Nucleus accumbens (tissue), 56 donors: Measurements from ENCODE around the gene CLIP1.
"Not testable (repeated sequence)": the region's sequence is repeated elsewhere in the genome, so short reads cannot be mapped to it uniquely, and the experiment has no call there.

Experiments used
- DNase-seq, 56 donors: peaks; one replicate each; lab custom pipeline; 2025; lab: John Stamatoyannopoulos, UW

The CLIP1 gene

GRCh38 chr12:122362755-122363154, 59.7 kb downstream of the CLIP1 start:
- no peak for DNase-seq

- not testable (repeated sequence) for DNase-seq
Observed at GRCh38 chr12:122358403-122358802, 64.1 kb downstream of the CLIP1 start.

GRCh38 chr12:122357536-122357935, 64.9 kb downstream of the CLIP1 start:
- not testable (repeated sequence) for DNase-seq

GRCh38 chr12:122356991-122357390, 65.5 kb downstream of the CLIP1 start:
- DNase-seq, result not testable (repeated sequence)

- DNase-seq, result peak in 26 of 56 donors; percentile 0 to 72 (median 18)
Observed at GRCh38 chr12:122356192-122356635, 66.3 kb downstream of the CLIP1 start.

- no peak for DNase-seq
Observed at GRCh38 chr12:122355706-122356105, 66.8 kb downstream of the CLIP1 start.

GRCh38 chr12:122354958-122355641, 67.4 kb downstream of the CLIP1 start:
- no peak for DNase-seq

GRCh38 chr12:122352394-122352793, 70.1 kb downstream of the CLIP1 start:
- peak in 1 of 56 donors; percentile 23 for DNase-seq

GRCh38 chr12:122350141-122350848, 72.2 kb downstream of the CLIP1 start:
- peak in 20 of 56 donors; percentile 1 to 49 (median 17) for DNase-seq

- no peak for DNase-seq
Observed at GRCh38 chr12:122349078-122349477, 73.4 kb downstream of the CLIP1 start.

- no peak for DNase-seq
Observed at GRCh38 chr12:122348505-122348904, 74.0 kb downstream of the CLIP1 start.

- no peak for DNase-seq
Observed at GRCh38 chr12:122346054-122346453, 76.4 kb downstream of the CLIP1 start.

- no peak for DNase-seq
Observed at GRCh38 chr12:122345042-122345441, 77.4 kb downstream of the CLIP1 start.

- peak in 2 of 56 donors; percentile 3 to 16 for DNase-seq
Observed at GRCh38 chr12:122336015-122336946, 86.2 kb downstream of the CLIP1 start.

GRCh38 chr12:122333142-122334087, 89.1 kb downstream of the CLIP1 start:
- no peak for DNase-seq

GRCh38 chr12:122327494-122328385, 94.7 kb downstream of the CLIP1 start:
- DNase-seq, result no peak

GRCh38 chr12:122327014-122327413, 95.5 kb downstream of the CLIP1 start:
- DNase-seq, result no peak

- DNase-seq, result no peak
Observed at GRCh38 chr12:122326586-122326985, 95.9 kb downstream of the CLIP1 start.
